ENCODE data around the gene IRF1. TPM values are rescaled to one million over a fixed set of nuclear protein-coding genes. Genes with fewer than 3 reads are reported as not detected.
A peak's percentile ranks its signal among the peaks of the same experiment; 100 is the strongest.

IRF1 gene
- total RNA-seq, 2 donors from 2014 or later: 5.6 to 7.3 TPM

DNA sequence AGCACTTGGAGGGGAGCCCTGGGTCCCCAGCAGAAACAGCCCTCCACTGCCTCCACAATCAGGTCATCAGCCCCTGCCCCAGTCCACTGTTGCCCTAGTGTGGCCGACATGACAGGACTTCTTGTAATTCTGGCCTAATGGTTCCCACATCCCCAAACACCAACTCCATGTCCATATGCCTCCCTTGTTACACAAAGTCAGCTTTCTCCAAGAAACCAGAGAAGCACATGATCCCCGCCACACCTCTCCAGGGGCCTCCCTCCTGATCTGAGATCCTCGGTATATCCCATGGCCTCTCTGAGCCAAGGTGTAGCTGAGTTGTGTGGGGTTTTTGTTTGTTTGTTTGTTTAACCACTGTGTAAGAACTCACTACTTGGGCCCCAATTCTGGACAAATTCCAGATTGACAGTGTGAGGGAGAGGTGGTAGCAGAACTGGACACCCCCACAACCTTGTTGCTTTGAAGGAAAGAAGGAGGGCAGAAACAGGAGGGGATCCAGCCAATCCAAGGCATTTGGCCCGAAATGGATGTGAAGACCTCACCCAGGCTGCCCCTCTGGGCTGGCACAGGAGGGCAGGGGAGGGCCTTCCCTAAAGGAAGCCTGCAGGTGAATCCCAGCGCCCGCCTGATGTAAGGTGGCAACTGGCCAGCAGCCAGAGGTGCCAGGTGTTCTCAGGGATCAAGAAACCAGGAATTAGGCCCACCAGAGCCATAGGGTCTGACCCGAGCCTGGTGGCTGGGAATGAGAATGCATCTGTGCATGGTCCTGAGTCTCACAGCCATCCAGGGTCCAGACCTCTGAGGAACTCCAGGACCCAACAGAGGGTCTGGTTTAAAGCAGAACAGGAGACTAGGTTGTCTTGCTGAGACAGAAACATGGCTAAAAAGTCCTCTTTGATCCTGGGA is 13.4 kb downstream of the IRF1 start:
- Histone ChIP-seq H3K27me3 (ENCODE audit: control insufficient read depth, insufficient read depth, low read length, poor library complexity, severe bottlenecking) (no peaks in the 10 kb centered on the region), H3K4me3 (ENCODE audit: low read length) (no peak overlapping the region), H3K9ac (ENCODE audit: extremely low read depth, low read length, poor library complexity, severe bottlenecking) (no peak overlapping the region), H3K9me3 (ENCODE audit: control insufficient read depth, low read length) (no peaks in the 10 kb centered on the region), H3K36me3 (ENCODE audit: control insufficient read depth, insufficient read depth, low read length) (no peaks in the 10 kb centered on the region), H3K4me1 (ENCODE audit: control insufficient read depth, insufficient read depth, low read length) (no peaks in the 10 kb centered on the region), H3K27ac (ENCODE audit: low read depth, low read length) (no peak overlapping the region)
- Mint-ChIP-seq H3K9me3 (no peaks in the 10 kb centered on the region), H3K27me3 (ENCODE audit: insufficient read depth) (no peaks in the 10 kb centered on the region), H3K4me3 (no peak overlapping the region), H3K27ac (no peak overlapping the region), H3K36me3 (ENCODE audit: low read depth) (no peaks in the 10 kb centered on the region), H3K4me1 (peaks cover 4% of the 10 kb centered on the region)
- DNase-seq: peak; percentile 60
- WGBS, 2 experiments (ENCODE audit: insufficient coverage in 1 of 2, insufficient read length in 1 of 2): 94 to 95% methylated on average over 5 to 7 of the region's 7 CpGs
- TF ChIP-seq, protein P1, sequence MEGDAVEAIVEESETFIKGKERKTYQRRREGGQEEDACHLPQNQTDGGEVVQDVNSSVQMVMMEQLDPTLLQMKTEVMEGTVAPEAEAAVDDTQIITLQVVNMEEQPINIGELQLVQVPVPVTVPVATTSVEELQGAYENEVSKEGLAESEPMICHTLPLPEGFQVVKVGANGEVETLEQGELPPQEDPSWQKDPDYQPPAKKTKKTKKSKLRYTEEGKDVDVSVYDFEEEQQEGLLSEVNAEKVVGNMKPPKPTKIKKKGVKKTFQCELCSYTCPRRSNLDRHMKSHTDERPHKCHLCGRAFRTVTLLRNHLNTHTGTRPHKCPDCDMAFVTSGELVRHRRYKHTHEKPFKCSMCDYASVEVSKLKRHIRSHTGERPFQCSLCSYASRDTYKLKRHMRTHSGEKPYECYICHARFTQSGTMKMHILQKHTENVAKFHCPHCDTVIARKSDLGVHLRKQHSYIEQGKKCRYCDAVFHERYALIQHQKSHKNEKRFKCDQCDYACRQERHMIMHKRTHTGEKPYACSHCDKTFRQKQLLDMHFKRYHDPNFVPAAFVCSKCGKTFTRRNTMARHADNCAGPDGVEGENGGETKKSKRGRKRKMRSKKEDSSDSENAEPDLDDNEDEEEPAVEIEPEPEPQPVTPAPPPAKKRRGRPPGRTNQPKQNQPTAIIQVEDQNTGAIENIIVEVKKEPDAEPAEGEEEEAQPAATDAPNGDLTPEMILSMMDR (conservative IDR thresholded peaks at IDR 0.05): peak; percentile 55

DNA sequence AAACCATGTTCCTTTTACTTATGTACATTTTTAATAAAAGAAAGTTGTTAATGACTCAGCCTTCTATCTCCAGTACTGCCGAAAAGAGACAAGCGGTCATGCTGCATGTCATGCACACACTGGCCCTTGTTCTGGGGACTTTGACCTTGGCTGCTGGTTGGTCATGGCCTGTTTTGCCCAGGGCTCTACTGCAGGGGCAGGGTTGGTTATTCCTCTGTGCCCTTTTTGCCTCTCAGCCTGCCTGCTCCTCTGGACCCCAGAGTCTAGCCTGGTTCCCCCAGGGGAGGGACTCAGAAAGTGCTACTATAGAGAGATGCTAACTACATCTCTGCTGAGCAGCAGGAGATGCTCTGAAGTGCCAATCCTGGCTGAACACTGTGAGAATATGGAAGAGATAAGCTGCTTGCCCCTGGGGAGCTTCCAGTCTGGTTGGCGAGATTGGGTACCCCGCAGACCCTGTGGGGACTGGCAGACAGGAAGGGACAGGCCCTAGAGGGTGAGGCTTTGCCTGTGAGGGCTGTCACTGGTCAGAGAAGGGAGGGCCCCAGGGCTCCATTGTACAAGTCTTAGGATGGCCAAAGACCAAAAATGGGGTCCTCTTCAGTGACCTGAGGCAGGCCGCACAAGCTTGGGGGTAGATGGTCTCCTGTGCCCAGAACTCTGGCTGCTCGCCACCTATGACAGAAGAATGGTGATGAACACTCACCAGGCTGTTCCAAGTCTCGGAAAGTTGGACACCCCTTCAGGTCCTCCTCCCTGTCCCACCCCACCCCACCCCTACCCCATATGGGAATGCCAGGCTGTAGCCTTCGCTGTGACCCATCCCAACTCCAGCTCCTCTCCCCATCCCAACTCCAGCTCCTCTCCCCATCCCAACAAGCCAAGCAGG is 14.3 kb downstream of the IRF1 start:
- no peak overlapping the region for H3K9ac ChIP-seq (ENCODE audit: extremely low read depth, low read length, poor library complexity, severe bottlenecking)
- no peak overlapping the region for H3K27ac ChIP-seq (ENCODE audit: low read depth, low read length)
- Mint-ChIP-seq H3K27ac (no peak overlapping the region), H3K27me3 (ENCODE audit: insufficient read depth) (no peaks in the 10 kb centered on the region), H3K4me3 (no peak overlapping the region), H3K9me3 (no peaks in the 10 kb centered on the region), H3K4me1 (peaks cover 4% of the 10 kb centered on the region), H3K36me3 (ENCODE audit: low read depth) (no peaks in the 10 kb centered on the region)
- H3K9me3 ChIP-seq (ENCODE audit: control insufficient read depth, low read length): no peaks in the 10 kb centered on the region
- no peak overlapping the region for H3K4me3 ChIP-seq (ENCODE audit: low read length)
- H3K4me1 ChIP-seq (ENCODE audit: control insufficient read depth, insufficient read depth, low read length): no peaks in the 10 kb centered on the region
- H3K36me3 ChIP-seq (ENCODE audit: control insufficient read depth, insufficient read depth, low read length): no peaks in the 10 kb centered on the region
- no peak for DNase-seq
- TF ChIP-seq, protein P1 (conservative IDR thresholded peaks at IDR 0.05): no peak
- H3K27me3 ChIP-seq (ENCODE audit: control insufficient read depth, insufficient read depth, low read length, poor library complexity, severe bottlenecking): no peaks in the 10 kb centered on the region
- 86 to 96% methylated on average over 1 to 8 of the region's 8 CpGs for WGBS, 2 experiments (ENCODE audit: insufficient coverage in 1 of 2, insufficient read length in 1 of 2)

DNA sequence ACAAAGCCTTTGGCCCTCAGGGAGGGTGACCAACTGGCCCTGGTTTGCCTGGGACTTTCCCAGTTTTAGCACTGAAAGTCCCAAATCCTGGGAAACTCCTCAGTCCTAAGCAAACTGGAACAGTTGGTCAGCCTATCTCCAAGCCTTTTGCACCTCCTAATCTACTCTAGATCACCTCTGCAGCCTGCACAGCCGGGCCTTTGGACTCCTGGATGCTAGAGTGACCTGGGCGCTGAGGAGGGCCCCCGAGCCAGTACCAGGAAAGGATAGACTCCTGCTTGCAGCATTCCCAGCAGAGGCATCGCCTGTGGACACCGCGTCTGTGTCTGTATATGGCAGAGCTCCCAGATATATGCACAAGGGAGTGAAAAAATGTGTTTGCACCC is 15.1 kb downstream of the IRF1 start:
- peaks cover 4% of the 10 kb centered on the region for H3K4me1 Mint-ChIP-seq
- no peak overlapping the region for H3K4me3 ChIP-seq (ENCODE audit: low read length)
- no peaks in the 10 kb centered on the region for H3K36me3 Mint-ChIP-seq (ENCODE audit: low read depth)

More for the DNA sequence above, 15.1 kb downstream of the IRF1 start:
- TF ChIP-seq, protein P1 (conservative IDR thresholded peaks at IDR 0.05): no peak
- DNase-seq: no peak
- Histone ChIP-seq H3K9ac (ENCODE audit: extremely low read depth, low read length, poor library complexity, severe bottlenecking) (no peak overlapping the region), H3K27me3 (ENCODE audit: control insufficient read depth, insufficient read depth, low read length, poor library complexity, severe bottlenecking) (no peaks in the 10 kb centered on the region), H3K27ac (ENCODE audit: low read depth, low read length) (no peak overlapping the region), H3K4me1 (ENCODE audit: control insufficient read depth, insufficient read depth, low read length) (no peaks in the 10 kb centered on the region), H3K36me3 (ENCODE audit: control insufficient read depth, insufficient read depth, low read length) (no peaks in the 10 kb centered on the region), H3K9me3 (ENCODE audit: control insufficient read depth, low read length) (no peaks in the 10 kb centered on the region)
- H3K9me3 Mint-ChIP-seq: no peaks in the 10 kb centered on the region
- 93 to 97% methylated on average over 5 to 6 of the region's 6 CpGs for WGBS, 2 experiments (ENCODE audit: insufficient coverage in 1 of 2, insufficient read length in 1 of 2)
- no peak overlapping the region for H3K4me3 Mint-ChIP-seq
- no peak overlapping the region for H3K27ac Mint-ChIP-seq
- no peaks in the 10 kb centered on the region for H3K27me3 Mint-ChIP-seq (ENCODE audit: insufficient read depth)

Measured in endodermal cell (in vitro differentiated cells).